ENCODE data around the gene PRR19.

- TF ChIP-seq POLR2A (IDR thresholded peaks at IDR 0.05) (no peak), CTCF (IDR thresholded peaks at IDR 0.05 in 8 of 11, conservative IDR thresholded peaks at IDR 0.05 in 3 of 11) (no peak), POLR2AphosphoS5 (IDR thresholded peaks at IDR 0.05) (no peak)
These were observed 41.6 kb downstream of the PRR19 start for GRCh38 chr19:42343344-42344110.
